Skin epidermis (tissue), 12 donors: Measurements from ENCODE around the gene LCMT1.
"Not testable (repeated sequence)": the region's sequence is repeated elsewhere in the genome, so short reads cannot be mapped to it uniquely, and the experiment has no call there.

ENCODE experiments used
- H3K27ac ChIP-seq, 21 experiments: fragments of 200-600 bp; sonication (generic) in 11 of 21; one replicate each; pipeline ENCODE4 v1.5.0; 2020; ENCODE audit warnings: mild to moderate bottlenecking in 3 of 21, inconsistent platforms in 2 of 21, moderate library complexity in 2 of 21
- H3K4me3 ChIP-seq, 7 experiments: fragments of 200-600 bp; sonication (generic) in 2 of 7; one replicate each; pipeline ENCODE4 v1.5.0; 2020; ENCODE audit warnings: inconsistent platforms in 2 of 7, mild to moderate bottlenecking in 2 of 7, moderate library complexity in 1 of 7

Gene LCMT1

GRCh38 chr16:25111403-25112166 is at the start of gene LCMT1:
Gene LCMT1 (plus strand): TSS chr16:25111742. CDS start chr16:25111884, 142 bp downstream.
- Histone ChIP-seq H3K27ac (peak within 1 kb of the TSS; percentile 45 to 84 (median 81)), H3K4me3 (peak within 1 kb of the TSS; percentile 59 to 94 (median 85))

- no peak overlapping the region for H3K4me3 ChIP-seq
- peak overlapping the region in 6 of 21 experiments; percentile 3 to 87 (median 64) for H3K27ac ChIP-seq
Measured at GRCh38 chr16:25063102-25063501, 48.4 kb upstream of the LCMT1 start.

- Histone ChIP-seq H3K27ac (peak overlapping the region in 5 of 21 experiments; percentile 30 to 87 (median 64)), H3K4me3 (no peak overlapping the region)
Measured at GRCh38 chr16:25063865-25064264, 47.7 kb upstream of the LCMT1 start.

GRCh38 chr16:25064281-25064680 is 47.3 kb upstream of the LCMT1 start:
- H3K27ac ChIP-seq, result peak overlapping the region in 7 of 21 experiments; percentile 16 to 87 (median 27)
- H3K4me3 ChIP-seq, result not testable (repeated sequence)

GRCh38 chr16:25064937-25065336 is 46.6 kb upstream of the LCMT1 start:
- no peak overlapping the region for H3K4me3 ChIP-seq
- peak overlapping the region in 5 of 21 experiments; percentile 16 to 54 (median 25) for H3K27ac ChIP-seq

- peak overlapping the region in 12 of 21 experiments; percentile 78 to 97 (median 93) for H3K27ac ChIP-seq
- no peak overlapping the region for H3K4me3 ChIP-seq
Measured at GRCh38 chr16:25065899-25066298, 45.6 kb upstream of the LCMT1 start.

- Histone ChIP-seq H3K27ac (peak overlapping the region in 20 of 21 experiments; percentile 68 to 97 (median 92)), H3K4me3 (peak overlapping the region; percentile 64 to 88 (median 74))
Measured at GRCh38 chr16:25066426-25066746, 45.2 kb upstream of the LCMT1 start.

GRCh38 chr16:25066747-25067631 is 44.6 kb upstream of the LCMT1 start:
- H3K27ac ChIP-seq, result peak overlapping the region in 20 of 21 experiments; percentile 68 to 97 (median 92)
- H3K4me3 ChIP-seq, result peak overlapping the region; percentile 64 to 88 (median 74)

GRCh38 chr16:25073854-25074253 is 37.7 kb upstream of the LCMT1 start:
- H3K4me3 ChIP-seq, result no peak overlapping the region

GRCh38 chr16:25078386-25078978 is 33.1 kb upstream of the LCMT1 start:
- Histone ChIP-seq H3K27ac (no peak overlapping the region), H3K4me3 (no peak overlapping the region)

More at GRCh38 chr16:25073854-25074253, 37.7 kb upstream of the LCMT1 start:
- H3K27ac ChIP-seq, result no peak overlapping the region

GRCh38 chr16:25079637-25080378 is 31.7 kb upstream of the LCMT1 start:
- no peak overlapping the region for H3K27ac ChIP-seq
- H3K4me3 ChIP-seq, result no peak overlapping the region

- Histone ChIP-seq H3K27ac (no peak overlapping the region), H3K4me3 (no peak overlapping the region)
Measured at GRCh38 chr16:25080420-25081131, 31.0 kb upstream of the LCMT1 start.

GRCh38 chr16:25081702-25082101 is 29.8 kb upstream of the LCMT1 start:
- H3K4me3 ChIP-seq, result no peak overlapping the region
- no peak overlapping the region for H3K27ac ChIP-seq

- H3K4me3 ChIP-seq, result no peak overlapping the region
- H3K27ac ChIP-seq, result no peak overlapping the region
Measured at GRCh38 chr16:25083065-25083464, 28.5 kb upstream of the LCMT1 start.

- no peak overlapping the region for H3K27ac ChIP-seq
- H3K4me3 ChIP-seq, result no peak overlapping the region
Measured at GRCh38 chr16:25083701-25084100, 27.8 kb upstream of the LCMT1 start.

- no peak overlapping the region for H3K4me3 ChIP-seq
- H3K27ac ChIP-seq, result no peak overlapping the region
Measured at GRCh38 chr16:25084797-25085196, 26.7 kb upstream of the LCMT1 start.

GRCh38 chr16:25087761-25088160 is 23.8 kb upstream of the LCMT1 start:
- Histone ChIP-seq H3K27ac (no peak overlapping the region), H3K4me3 (no peak overlapping the region)

GRCh38 chr16:25089351-25089750 is 22.2 kb upstream of the LCMT1 start:
- H3K27ac ChIP-seq, result no peak overlapping the region
- no peak overlapping the region for H3K4me3 ChIP-seq

GRCh38 chr16:25092441-25092840 is 19.1 kb upstream of the LCMT1 start:
- H3K4me3 ChIP-seq, result no peak overlapping the region
- H3K27ac ChIP-seq, result peak overlapping the region in 2 of 21 experiments; percentile 39 to 52
